ENCODE measurements around the gene TEDC1. TPM values are rescaled to one million over a fixed set of nuclear protein-coding genes. Genes with fewer than 3 reads are reported as not detected.

Gene TEDC1
- total RNA-seq, 2 experiments from 2014 or later = 40.7 to 53.2 TPM

DNA sequence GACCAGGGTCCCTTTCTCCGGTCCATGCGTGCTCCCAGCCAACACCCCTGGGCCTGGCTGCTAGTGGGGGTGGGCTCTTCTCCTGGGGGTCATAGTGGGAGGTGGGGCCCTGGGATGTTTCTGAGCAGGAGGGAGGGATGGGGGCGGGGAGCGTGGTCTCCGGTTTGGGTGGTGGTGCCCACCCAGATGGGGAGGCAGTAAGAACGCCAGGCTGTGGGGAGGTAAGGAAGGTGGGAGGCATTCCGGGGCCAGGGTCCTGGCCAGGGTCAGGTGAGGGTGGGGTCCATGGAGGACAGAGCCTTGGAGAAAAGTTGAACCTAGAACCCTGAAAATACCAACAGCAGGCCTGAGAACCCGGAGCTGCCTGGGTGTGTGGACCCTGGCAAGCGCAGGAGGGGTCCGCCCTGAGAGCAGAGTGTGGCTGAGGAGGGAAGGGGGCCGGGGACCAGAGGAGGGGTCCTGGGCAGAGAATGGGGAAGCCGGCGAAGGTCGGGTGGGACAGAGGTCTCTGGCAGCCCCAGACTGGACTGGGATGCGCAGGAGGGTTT lies 10.8 kb upstream of the TEDC1 start:
- no peak overlapping the region for H3K4me3 Mint-ChIP-seq
- H3K9me3 Mint-ChIP-seq = no peaks in the 10 kb centered on the region

DNA sequence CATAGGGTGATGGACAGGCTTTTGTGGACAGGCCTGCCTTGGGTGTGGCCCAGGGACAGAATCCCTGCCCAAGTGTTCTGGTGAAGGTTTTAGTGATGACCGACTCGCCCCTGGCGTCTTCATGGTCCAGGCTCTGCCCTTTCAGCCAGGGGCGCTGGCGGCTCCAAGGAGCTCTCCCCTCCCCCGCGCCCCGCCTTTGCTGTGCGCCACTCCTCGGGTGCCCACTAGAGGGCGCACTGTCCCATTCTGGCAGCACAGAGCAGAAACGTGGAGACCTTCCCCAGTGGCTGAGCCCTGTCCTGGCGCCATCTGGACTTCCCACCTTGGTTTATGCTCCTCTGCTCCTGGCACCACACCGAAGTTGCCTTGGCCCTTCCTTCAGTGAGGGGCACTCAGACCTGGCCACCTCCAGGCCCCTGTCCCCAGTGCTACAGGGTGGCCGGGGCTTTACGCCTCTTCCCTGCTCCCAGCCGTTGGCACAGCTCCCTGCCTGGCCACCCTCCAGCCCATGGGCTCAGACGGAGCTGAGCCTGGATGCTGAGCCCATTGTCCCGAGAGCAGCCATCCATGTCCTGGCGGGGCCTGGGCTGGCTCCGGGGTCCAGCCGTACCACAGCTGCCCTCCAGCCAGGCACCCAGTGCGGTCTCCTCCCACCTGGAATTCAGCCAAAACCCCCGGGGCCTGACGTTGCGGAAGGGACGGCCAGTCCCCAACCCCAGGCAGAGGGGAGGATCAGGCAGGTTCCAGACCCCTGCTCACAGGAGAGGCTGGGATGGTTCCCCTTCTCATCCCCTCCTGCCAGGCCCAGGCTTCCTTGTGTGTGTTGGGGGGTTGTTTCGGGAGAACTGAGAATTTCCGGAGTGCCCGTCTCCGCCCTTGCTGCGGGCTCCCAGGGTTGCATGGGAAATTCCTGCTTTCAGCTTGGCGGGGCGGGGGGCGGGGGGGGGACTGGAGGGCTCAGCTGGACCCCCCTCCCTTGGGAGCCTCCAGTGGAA lies 9.9 kb upstream of the TEDC1 start:
- Mint-ChIP-seq H3K4me1 (peaks cover 47% of the 10 kb centered on the region), H3K27ac (peak overlapping the region; percentile 98), H3K4me3 (peak overlapping the region; percentile 57), H3K9me3 (no peaks in the 10 kb centered on the region), H3K27me3 (peaks cover 22% of the 10 kb centered on the region), H3K36me3 (ENCODE audit: low read depth) (peaks cover 4% of the 10 kb centered on the region)
- CTCF ChIA-PET = interaction anchor here (0.6 to 4.0 kb wide), 34 partner anchors 9 to 238 kb away, joined by 3 to 69 read pairs (median 4); partner anchors contain the start of gene TEDC1
- DNase-seq = peak; percentile 87
- POLR2A ChIA-PET = interaction anchor here (0.5 to 1.1 kb wide), 3 partner anchors 9 to 180 kb away, joined by 3 to 5 read pairs (median 3); partner anchors contain the start of genes BRF1 and TEDC1

More for the DNA sequence above, 10.8 kb upstream of the TEDC1 start:
- Mint-ChIP-seq H3K27me3 (peaks cover 28% of the 10 kb centered on the region), H3K27ac (peak overlapping the region; percentile 36), H3K4me1 (peaks cover 41% of the 10 kb centered on the region), H3K36me3 (ENCODE audit: low read depth) (peaks cover 4% of the 10 kb centered on the region)
- ChIA-PET POLR2A (interaction anchor here (1.1 kb wide), 1 partner anchor 10 kb away, joined by 5 read pairs; no protein-coding TSS in a partner anchor), CTCF (interaction anchor here (0.6 to 4.0 kb wide), 31 partner anchors 10 to 237 kb away, joined by 3 to 69 read pairs (median 4); partner anchors contain the start of gene TEDC1)
- no peak for DNase-seq

DNA sequence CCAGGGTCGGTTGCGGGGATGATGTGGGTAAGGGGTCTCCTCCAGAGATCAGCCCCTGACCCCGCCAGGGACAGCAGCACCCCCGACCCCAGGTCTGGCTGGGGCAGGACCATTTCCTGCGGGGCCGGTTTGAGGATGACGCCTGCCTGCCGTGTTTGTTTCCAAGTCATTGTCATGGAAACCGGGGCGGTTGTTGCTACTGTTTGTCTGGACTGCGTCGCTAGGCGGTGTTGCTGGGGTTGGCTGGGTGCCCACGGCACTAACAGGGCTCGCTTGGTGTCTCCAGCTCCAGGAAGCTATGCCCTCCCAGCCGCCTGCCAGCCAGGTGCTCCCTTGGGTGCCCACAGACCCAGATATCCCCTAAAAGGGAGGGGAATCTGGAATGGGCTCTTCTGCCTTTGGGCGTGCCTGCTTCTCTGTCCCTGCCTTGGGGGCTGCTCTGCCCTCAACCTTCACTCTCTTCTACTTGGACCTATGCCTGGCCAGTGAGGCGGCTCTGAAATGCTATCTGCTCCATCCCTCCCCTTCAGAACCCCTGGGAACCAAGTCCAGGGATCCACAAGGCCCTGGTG lies 9.1 kb upstream of the TEDC1 start:
- Mint-ChIP-seq H3K27ac (peak overlapping the region; percentile 98), H3K27me3 (peaks cover 19% of the 10 kb centered on the region), H3K9me3 (no peaks in the 10 kb centered on the region), H3K4me3 (peak overlapping the region; percentile 58), H3K36me3 (ENCODE audit: low read depth) (peaks cover 4% of the 10 kb centered on the region), H3K4me1 (peaks cover 52% of the 10 kb centered on the region)
- ChIA-PET POLR2A (interaction anchor here (1.0 kb wide), 1 partner anchor 10 kb away, joined by 3 read pairs; the partner anchor contains the start of gene TEDC1), CTCF (interaction anchor here (1.5 to 4.0 kb wide), 8 partner anchors 9 to 181 kb away, joined by 3 to 69 read pairs (median 8); partner anchors contain the start of gene TEDC1)
- peak; percentile 98 for DNase-seq

DNA sequence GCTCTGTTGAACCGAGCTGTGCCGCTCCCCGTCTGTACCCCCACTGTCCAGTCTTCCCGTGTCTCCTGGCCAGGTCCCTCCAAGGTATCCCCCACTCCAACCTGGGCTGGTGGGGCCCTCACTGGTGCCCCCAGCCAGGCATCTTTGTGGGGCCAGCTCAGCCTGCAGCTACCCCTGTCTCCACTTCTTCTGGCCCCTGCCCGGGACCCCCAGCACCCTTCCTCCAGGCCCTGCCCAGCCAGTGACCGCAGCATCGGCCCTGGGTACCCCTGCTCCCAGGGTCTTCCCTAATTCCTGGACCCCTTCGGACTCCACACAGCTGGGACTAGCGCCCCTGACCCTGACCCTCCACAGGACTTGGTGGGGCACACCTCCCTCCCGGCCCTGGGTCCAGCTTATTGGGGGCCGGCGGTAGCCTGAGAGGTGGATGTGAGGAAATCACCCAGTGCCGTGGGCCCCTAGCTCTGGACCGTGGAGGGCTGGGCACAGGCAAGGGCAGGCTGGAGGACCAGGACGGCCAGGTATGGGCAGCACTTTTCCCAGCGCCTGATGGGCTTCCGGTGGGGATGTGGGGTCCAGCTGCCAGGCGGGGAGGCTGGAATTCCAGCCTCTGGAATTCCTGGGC lies 8.4 kb upstream of the TEDC1 start:
- peak overlapping the region; percentile 58 for H3K4me3 Mint-ChIP-seq

DNA sequence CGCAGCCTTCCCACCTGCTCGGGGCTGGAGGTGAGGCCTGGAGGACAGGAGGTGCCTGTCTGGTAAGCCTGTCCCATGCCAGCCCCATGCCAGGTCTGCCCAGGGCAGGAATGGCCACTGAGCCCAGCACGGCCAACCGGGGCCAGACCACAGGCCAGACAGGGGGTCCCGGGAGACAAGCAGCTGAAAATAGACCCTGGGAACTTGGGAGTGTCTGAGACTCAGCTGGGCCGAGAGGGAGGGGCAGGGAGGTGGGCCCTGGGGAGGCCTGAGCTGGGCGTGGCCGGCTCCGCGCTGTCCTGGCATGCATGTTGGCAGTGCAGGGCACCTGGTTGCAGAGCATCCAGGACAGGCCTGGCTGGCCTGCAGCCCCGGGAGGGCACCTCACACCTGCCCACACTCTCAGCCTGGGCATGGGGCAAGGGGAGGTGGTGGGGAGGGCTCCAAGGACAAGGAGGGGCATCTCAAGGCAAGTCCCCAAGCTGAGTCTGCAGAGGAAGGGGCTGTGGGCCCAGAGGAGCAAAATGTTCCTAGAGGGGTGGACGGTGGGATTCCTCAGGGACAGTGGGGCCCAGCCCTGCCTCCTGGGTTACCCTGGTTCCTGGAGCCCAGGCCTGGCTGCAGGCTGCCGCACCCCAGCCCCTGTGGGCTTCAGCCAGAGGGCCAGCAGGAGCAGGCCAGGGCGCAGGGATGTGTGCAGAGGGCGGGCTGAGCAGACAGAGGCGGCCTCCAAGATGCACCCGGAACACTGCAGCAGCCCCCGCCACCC lies 7.6 kb upstream of the TEDC1 start:
- ChIA-PET POLR2A (no interaction called here), CTCF (interaction anchor here (4.0 kb wide), 1 partner anchor 13 kb away, joined by 41 read pairs; no protein-coding TSS in a partner anchor)
- H3K27ac Mint-ChIP-seq = peak overlapping the region; percentile 83
- peaks cover 48% of the 10 kb centered on the region for H3K4me1 Mint-ChIP-seq
- H3K27me3 Mint-ChIP-seq = peaks cover 15% of the 10 kb centered on the region
- H3K4me3 Mint-ChIP-seq = no peak overlapping the region
- peaks cover 2% of the 10 kb centered on the region for H3K36me3 Mint-ChIP-seq (ENCODE audit: low read depth)
- no peak for DNase-seq
- no peaks in the 10 kb centered on the region for H3K9me3 Mint-ChIP-seq

More for the DNA sequence above, 8.4 kb upstream of the TEDC1 start:
- Mint-ChIP-seq H3K4me1 (peaks cover 47% of the 10 kb centered on the region), H3K36me3 (ENCODE audit: low read depth) (peaks cover 2% of the 10 kb centered on the region), H3K27me3 (peaks cover 15% of the 10 kb centered on the region), H3K9me3 (no peaks in the 10 kb centered on the region), H3K27ac (peak overlapping the region; percentile 98)
- ChIA-PET POLR2A (interaction anchor here (1.0 kb wide), 1 partner anchor 9 kb away, joined by 3 read pairs; the partner anchor contains the start of gene TEDC1), CTCF (interaction anchor here (1.5 to 4.0 kb wide), 6 partner anchors 12 to 181 kb away, joined by 3 to 41 read pairs (median 7); no protein-coding TSS in a partner anchor)
- no peak for DNase-seq

DNA sequence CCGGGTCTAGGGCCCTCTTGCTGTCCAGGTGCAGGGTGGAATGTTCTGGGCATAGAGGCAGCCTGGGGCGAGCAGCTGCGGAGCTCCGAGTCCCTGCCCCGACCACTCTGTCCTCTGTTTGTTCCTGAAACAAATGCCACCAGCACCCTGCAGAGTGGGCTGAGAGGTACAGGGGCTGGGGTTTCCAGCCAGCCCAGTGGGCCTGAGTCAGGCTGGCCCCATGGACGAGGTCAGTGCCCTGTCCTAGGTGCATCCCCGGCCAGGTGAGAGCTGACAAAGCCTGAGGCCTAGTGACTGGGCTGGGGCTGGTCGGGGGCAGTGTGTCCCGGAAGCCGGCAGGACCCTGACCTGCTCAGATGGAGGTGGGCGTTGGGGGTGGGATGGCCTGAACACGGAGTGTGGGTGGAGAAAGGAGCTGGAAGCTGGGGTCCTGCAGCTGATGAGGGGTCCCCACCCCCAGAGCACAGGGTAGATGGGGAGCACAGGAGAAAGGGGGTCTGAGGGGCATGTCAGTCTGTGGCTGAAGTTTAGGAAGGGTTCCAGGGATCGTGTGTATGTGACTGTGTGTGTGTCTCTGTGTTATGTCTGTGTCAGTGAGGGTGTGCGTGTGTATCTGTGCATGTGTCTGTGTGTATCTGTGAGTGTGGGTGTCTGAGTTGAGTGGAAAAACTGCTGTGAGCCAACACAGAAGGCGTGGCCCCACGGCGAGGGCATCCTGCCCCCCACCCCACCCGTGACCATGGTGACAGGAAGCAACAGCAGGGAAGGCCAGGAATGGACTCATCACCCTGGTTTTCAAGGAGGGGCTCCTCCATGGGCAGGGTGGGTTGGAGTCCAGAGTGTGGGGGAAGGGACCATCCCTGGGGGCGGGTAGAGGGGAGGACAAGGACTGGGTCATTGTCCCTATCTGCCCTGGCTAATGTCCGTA lies 6.7 kb upstream of the TEDC1 start:
- CTCF ChIA-PET = no interaction called here

DNA sequence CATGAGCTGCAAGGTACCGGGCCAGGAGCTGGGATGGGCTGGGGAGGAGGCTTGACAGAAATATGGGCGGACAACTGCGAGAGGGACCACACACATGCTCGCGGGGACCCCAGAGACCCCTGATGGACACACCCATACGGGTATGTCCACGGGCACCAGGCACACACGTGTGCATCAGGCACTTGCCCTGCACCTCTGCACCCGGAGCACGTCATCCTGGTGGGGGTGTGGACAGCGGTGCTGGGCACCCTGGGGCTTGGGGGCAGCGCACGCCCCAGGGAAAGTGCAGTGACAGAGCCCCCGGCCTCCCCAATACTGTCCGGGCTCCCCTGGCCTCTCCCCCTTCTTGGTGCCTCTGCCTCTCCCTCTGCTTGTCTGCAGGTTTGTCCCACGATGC lies 6.1 kb upstream of the TEDC1 start:
- Mint-ChIP-seq H3K4me3 (no peak overlapping the region), H3K27ac (peak overlapping the region; percentile 67), H3K9me3 (no peaks in the 10 kb centered on the region), H3K27me3 (peaks cover 6% of the 10 kb centered on the region), H3K4me1 (peaks cover 56% of the 10 kb centered on the region), H3K36me3 (ENCODE audit: low read depth) (peaks cover 8% of the 10 kb centered on the region)
- ChIA-PET CTCF (no interaction called here), POLR2A (no interaction called here)
- no peak for DNase-seq

More for the DNA sequence above, 6.7 kb upstream of the TEDC1 start:
- peaks cover 13% of the 10 kb centered on the region for H3K27me3 Mint-ChIP-seq
- DNase-seq = peak; percentile 67
- POLR2A ChIA-PET = no interaction called here
- H3K4me3 Mint-ChIP-seq = no peak overlapping the region
- H3K36me3 Mint-ChIP-seq (ENCODE audit: low read depth) = peaks cover 6% of the 10 kb centered on the region
- H3K9me3 Mint-ChIP-seq = no peaks in the 10 kb centered on the region
- peak overlapping the region; percentile 67 for H3K27ac Mint-ChIP-seq
- H3K4me1 Mint-ChIP-seq = peaks cover 56% of the 10 kb centered on the region

DNA sequence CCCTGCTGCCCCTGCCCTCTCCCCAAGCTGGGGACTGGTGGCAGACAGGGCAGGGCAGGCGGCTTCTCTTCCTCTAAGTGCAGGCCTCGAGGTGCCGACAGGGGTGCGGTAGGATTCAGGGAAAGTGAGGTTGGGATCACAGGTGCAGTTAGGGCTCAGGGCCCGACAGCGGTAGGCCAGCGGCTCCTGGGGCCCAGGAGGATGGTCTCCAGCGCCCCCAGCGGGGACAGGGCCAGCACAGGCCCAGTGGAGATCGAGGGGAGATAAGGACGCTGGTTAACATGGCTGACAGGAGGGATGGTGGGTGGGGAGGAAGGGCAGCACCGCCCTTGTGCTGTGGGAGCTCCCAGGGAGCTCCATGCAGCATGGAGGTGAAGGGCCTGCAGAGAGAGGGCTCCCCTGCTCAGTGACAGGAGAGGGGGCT lies 5.3 kb upstream of the TEDC1 start:
- Mint-ChIP-seq H3K9me3 (no peaks in the 10 kb centered on the region), H3K4me3 (peak overlapping the region; percentile 52), H3K4me1 (peaks cover 53% of the 10 kb centered on the region), H3K27ac (peak overlapping the region; percentile 79), H3K36me3 (ENCODE audit: low read depth) (peaks cover 8% of the 10 kb centered on the region), H3K27me3 (peaks cover 2% of the 10 kb centered on the region)
- peak; percentile 47 for DNase-seq
- ChIA-PET CTCF (interaction anchor here (0.6 to 1.0 kb wide), 2 partner anchors 82 to 512 kb away, joined by 4 read pairs; no protein-coding TSS in a partner anchor), POLR2A (no interaction called here)

DNA sequence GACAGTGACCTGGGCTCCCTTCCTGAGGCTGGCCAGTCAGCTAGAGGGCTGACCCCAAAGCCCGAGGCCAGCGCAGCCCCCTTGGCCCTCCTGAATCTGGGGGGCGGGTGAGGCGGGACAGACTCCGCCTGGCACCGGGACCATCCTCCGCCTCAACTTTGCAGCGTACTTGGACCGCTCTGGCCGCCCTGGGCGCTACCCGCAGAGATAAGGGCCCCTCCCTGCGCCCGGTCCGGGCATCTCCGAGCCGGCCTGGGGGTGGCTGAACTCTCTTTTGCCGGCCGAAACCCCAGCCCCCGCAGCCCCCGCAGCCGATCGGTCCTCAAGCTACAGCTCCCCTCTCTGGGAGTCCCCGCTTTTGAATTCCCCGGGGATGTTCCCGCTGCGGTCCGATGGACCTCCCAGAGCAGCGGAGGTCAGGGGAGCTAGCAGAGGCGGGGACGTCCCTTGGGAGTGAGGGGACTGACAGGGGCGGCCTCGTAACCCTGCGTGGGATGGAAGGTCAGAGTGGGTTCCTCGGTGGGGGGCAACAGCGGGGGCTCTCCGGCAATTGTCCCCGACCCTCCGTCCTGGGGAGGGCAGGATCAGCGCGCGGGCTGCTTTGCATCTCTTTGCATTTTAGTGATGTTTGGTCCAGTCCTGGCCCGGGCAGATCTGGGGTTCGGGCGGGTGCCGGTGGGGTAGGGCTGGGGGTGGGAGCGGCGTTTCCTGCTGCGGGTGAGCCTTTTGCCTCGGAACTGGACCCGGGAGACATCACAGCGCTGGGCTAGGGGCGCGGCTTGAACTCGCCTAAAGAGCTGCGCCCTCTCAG lies 4.7 kb upstream of the TEDC1 start, which contains the start of gene CRIP1:
TSS of gene CRIP1 (plus strand) at position 724 of the 811 bp plus-strand sequence. CDS start 374 bp downstream, outside the sequence.
- H3K27ac Mint-ChIP-seq = peak within 1 kb of the TSS; percentile 92
- no peaks in the 10 kb centered on the region for H3K9me3 Mint-ChIP-seq
- no peak for DNase-seq
- CTCF ChIA-PET = interaction anchor here (0.6 to 1.0 kb wide), 2 partner anchors 83 to 513 kb away, joined by 4 read pairs; no protein-coding TSS in a partner anchor
- peaks cover 2% of the 10 kb centered on the region for H3K27me3 Mint-ChIP-seq
- POLR2A ChIA-PET = no interaction called here
- peaks cover 47% of the 10 kb centered on the region for H3K4me1 Mint-ChIP-seq
- peak within 1 kb of the TSS; percentile 84 for H3K4me3 Mint-ChIP-seq
- H3K36me3 Mint-ChIP-seq (ENCODE audit: low read depth) = peaks cover 8% of the 10 kb centered on the region

DNA sequence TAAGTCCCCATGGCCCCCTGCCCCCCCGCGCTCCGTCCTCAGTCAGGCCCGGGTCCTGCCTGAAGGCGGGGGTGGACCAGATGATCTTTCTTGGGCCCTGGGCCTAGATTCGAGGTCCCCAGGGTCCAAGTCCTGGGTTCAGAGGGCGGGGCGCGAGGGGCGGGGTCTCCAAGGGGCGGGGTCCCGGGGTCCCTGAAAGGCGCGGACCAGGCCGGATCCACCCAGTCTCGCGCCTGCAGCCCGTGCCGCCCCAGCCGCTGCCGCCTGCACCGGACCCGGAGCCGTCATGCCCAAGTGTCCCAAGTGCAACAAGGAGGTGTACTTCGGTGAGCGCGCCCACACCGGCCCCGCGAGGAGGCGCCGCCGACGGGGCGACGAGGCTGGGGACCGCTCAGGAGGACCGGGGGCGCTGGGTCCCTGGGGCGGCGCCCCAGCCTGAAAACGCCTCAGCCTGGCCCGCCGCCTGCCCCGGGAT lies 4.0 kb upstream of the TEDC1 start:
- POLR2A ChIA-PET = no interaction called here
- CTCF ChIA-PET = interaction anchor here (1.0 kb wide), 1 partner anchor 83 kb away, joined by 4 read pairs; no protein-coding TSS in a partner anchor

More for the DNA sequence above, 4.0 kb upstream of the TEDC1 start:
- Mint-ChIP-seq H3K4me3 (peak overlapping the region; percentile 84), H3K27ac (peak overlapping the region; percentile 92), H3K9me3 (no peaks in the 10 kb centered on the region), H3K27me3 (peaks cover 2% of the 10 kb centered on the region), H3K36me3 (ENCODE audit: low read depth) (peaks cover 8% of the 10 kb centered on the region), H3K4me1 (peaks cover 47% of the 10 kb centered on the region)
- peak; percentile 66 for DNase-seq
